HG03064 (cell line): Measurements from ENCODE around the gene TMEM132C.

Experiments used
- ATAC-seq: cut with Tn5 transposase; IDR thresholded peaks from one replicate; pipeline ENCODE4 v1.9.1; 2021; ENCODE audit warnings: low read depth; ENCODE audit not compliant: unreplicated experiment

The TMEM132C gene

GRCh38 chr12:128745772-128746689 is 479.1 kb downstream of the TMEM132C start:
- ATAC-seq: no peak

- no peak for ATAC-seq
These were observed 480.5 kb downstream of the TMEM132C start for GRCh38 chr12:128747441-128747840.

GRCh38 chr12:128752386-128752785 is 485.4 kb downstream of the TMEM132C start:
- no peak for ATAC-seq

- ATAC-seq: no peak
These were observed 486.5 kb downstream of the TMEM132C start for GRCh38 chr12:128753438-128753837.

GRCh38 chr12:128754275-128754674 is 487.3 kb downstream of the TMEM132C start:
- ATAC-seq: no peak

- no peak for ATAC-seq
These were observed 488.6 kb downstream of the TMEM132C start for GRCh38 chr12:128755566-128755965.
